Endothelial cell of umbilical vein (primary cell): Measurements from ENCODE around the gene ARSK. TPM values are rescaled to one million over a fixed set of nuclear protein-coding genes. Genes with fewer than 3 reads are reported as not detected.

Experiments used
- BruUV-seq: library from RNA; stranded (reverse); fragments of 400-500 nt; replicated peaks from 2 replicates; lab custom pipeline; 2021; lab: Mats Ljungman, UMichigan
- CTCF ChIA-PET: fragments of 300-600, 350-600 bp; sonication (Branson Sonifier 250); formaldehyde crosslinking; loops from one replicate; lab custom pipeline; 2021; ENCODE audit warnings: antibody characterized with exemption, inconsistent platforms; lab: Charles Lee
- POLR2A ChIA-PET: fragments of 300-600, 350-600 bp; sonication (Branson Sonifier 250); formaldehyde crosslinking; loops from one replicate; lab custom pipeline; 2021; ENCODE audit warnings: antibody characterized with exemption, inconsistent platforms; lab: Charles Lee
- DNase-seq: peaks from one replicate; pipeline ENCODE4 v3.0.0-alpha.2; 2011; ENCODE audit warnings: low read depth, low spot score
- FAIRE-seq: peaks from 2 replicates; lab custom pipeline; 2011; peaks lifted over from hg19 to GRCh38; lab: Jason Lieb, UNC
- H2AFZ ChIP-seq: 2 replicates; pipeline ENCODE4 v1.6.0; 2012; ENCODE audit warnings: low read depth, low read length, control low read depth, inconsistent platforms
- H3K27ac ChIP-seq: 2 replicates; pipeline ENCODE4 v1.5.1; 2011; ENCODE audit warnings: low read depth, mild to moderate bottlenecking, control low read depth, low read length, moderate library complexity; ENCODE audit not compliant: insufficient read depth
- H3K27me3 ChIP-seq, 2 experiments: 2 replicates each; pipeline versions ENCODE4 v1.6.0 to v1.6.1; 2011; ENCODE audit warnings: low read length in 2 of 2, mixed read lengths in 1 of 2; ENCODE audit not compliant: control insufficient read depth in 2 of 2, insufficient read depth in 2 of 2
- H3K36me3 ChIP-seq, 2 experiments: 2 replicates in 1 of 2; 3 replicates in 1 of 2; pipeline ENCODE4 v1.5.1; 2011; ENCODE audit warnings: low read length in 2 of 2, mild to moderate bottlenecking in 1 of 2, moderate library complexity in 1 of 2; ENCODE audit not compliant: control insufficient read depth in 2 of 2, insufficient read depth in 2 of 2; ENCODE audit errors: extremely low read depth in 1 of 2
- H3K4me1 ChIP-seq: 3 replicates; pipeline ENCODE4 v1.5.1; 2011; ENCODE audit warnings: mild to moderate bottlenecking, low read length; ENCODE audit not compliant: control insufficient read depth, insufficient read depth; ENCODE audit errors: extremely low read depth
- H3K4me2 ChIP-seq: 2 replicates; pipeline ENCODE4 v1.6.1; 2011; ENCODE audit warnings: low read length, control low read depth, mixed read lengths; ENCODE audit not compliant: insufficient read depth
- H3K4me3 ChIP-seq, 3 experiments: fragments of 200-600 bp in 1 of 3; sonication (generic), shearing (Covaris generic) in 1 of 3; replicated peaks in 1 of 3; 2 replicates each; pipeline ENCODE4 v1.5.1; 2011 to 2016; ENCODE audit warnings: control low read depth in 3 of 3, low read length in 3 of 3, mild to moderate bottlenecking in 2 of 3, inconsistent platforms in 1 of 3, low read depth in 1 of 3, moderate library complexity in 1 of 3; ENCODE audit not compliant: insufficient read depth in 1 of 3
- H3K79me2 ChIP-seq: 2 replicates; pipeline ENCODE4 v1.6.0; 2012; ENCODE audit warnings: low read length, inconsistent platforms; ENCODE audit not compliant: control insufficient read depth, insufficient read depth
- H3K9ac ChIP-seq: replicated peaks from 2 replicates; pipeline ENCODE3; 2011; ENCODE audit warnings: low read length, control low read depth; ENCODE audit not compliant: insufficient read depth; ENCODE audit errors: extremely low read depth
- H3K9me1 ChIP-seq: replicated peaks from 3 replicates; pipeline ENCODE4 v1.6.0; 2011; ENCODE audit warnings: mild to moderate bottlenecking, low read length; ENCODE audit not compliant: control insufficient read depth, insufficient read depth; ENCODE audit errors: extremely low read depth
- H3K9me3 ChIP-seq: replicated peaks from 2 replicates; pipeline ENCODE4 v1.5.1; 2012; ENCODE audit warnings: low read length, inconsistent platforms; ENCODE audit not compliant: control insufficient read depth, insufficient read depth
- H4K20me1 ChIP-seq: replicated peaks from 2 replicates; pipeline ENCODE3; 2011; ENCODE audit warnings: mild to moderate bottlenecking, low read length; ENCODE audit not compliant: control insufficient read depth, insufficient read depth; ENCODE audit errors: extremely low read depth
- EZH2 ChIP-seq: IDR thresholded peaks from 2 replicates; pipeline ENCODE4 v1.6.1; 2012; ENCODE audit warnings: borderline replicate concordance, low read depth, mild to moderate bottlenecking, moderate library complexity, low read length, inconsistent platforms; ENCODE audit not compliant: severe bottlenecking
- FOS ChIP-seq: IDR thresholded peaks from 2 replicates; pipeline ENCODE4 v1.6.1; 2011; ENCODE audit warnings: mild to moderate bottlenecking, low read length, moderate library complexity, borderline replicate concordance; ENCODE audit not compliant: insufficient read depth
- GATA2 ChIP-seq: IDR thresholded peaks from 2 replicates; pipeline ENCODE4 v1.7.0; 2011; ENCODE audit warnings: low read depth, mild to moderate bottlenecking, moderate library complexity, mixed read lengths, low read length; ENCODE audit not compliant: insufficient read length, insufficient read depth
- MYC ChIP-seq: IDR thresholded peaks from one replicate; pipeline ENCODE4 v1.6.1; 2011; ENCODE audit warnings: mild to moderate bottlenecking, low read depth, low read length
- POLR2A ChIP-seq: IDR thresholded peaks from 2 replicates; pipeline ENCODE4 v1.6.1; 2012; ENCODE audit warnings: low read depth, mild to moderate bottlenecking, control low read depth, low read length
- POLR2AphosphoS5 ChIP-seq: IDR thresholded peaks from 2 replicates; pipeline ENCODE4 v1.6.1; 2012; ENCODE audit warnings: low read depth, mild to moderate bottlenecking, control low read depth, low read length, moderate library complexity; ENCODE audit not compliant: insufficient read depth
- dilution Hi-C: fragments of 300-500 bp; cut with MboI; formaldehyde crosslinking; loops from one replicate; pipeline ENCODE4 v1.15.0; 2019; ENCODE audit warnings: low sequenced_read_pairs; ENCODE audit not compliant: extremely low pct_ligation_motif_present
- intact Hi-C: fragments of 100-400 bp; cut with micrococcal nuclease; formaldehyde crosslinking; loops from one replicate; pipeline ENCODE4 v1.10.0; 2022
- polyA plus RNA-seq, 4 experiments: library from polyadenylated mRNA; depleted of rRNA in 3 of 4; stranded (reverse) in 3 of 4; unstranded in 1 of 4; fragments of >200 nt; gene quantifications; 2 replicates each; pipeline versions ENCODE4 v1.2.1 to v1.2.3, GENCODE V29; 2011 to 2012; ENCODE audit warnings: missing spikeins in 1 of 4
- total RNA-seq: library from RNA; stranded (reverse); gene quantifications from 2 replicates; pipeline ENCODE4 v1.2.3, GENCODE V29; 2021
- TF ChIP-seq, protein P1 (sequence below): IDR thresholded peaks from 2 replicates; pipeline ENCODE4 v1.6.1; 2011; ENCODE audit not compliant: insufficient read depth, insufficient read length

Gene ARSK
- total and polyA plus RNA-seq, 2 donors (not counting 3 experiments of a cell fraction or from before 2014, with no cell fraction given), result 3.7 to 4.9 TPM

DNA sequence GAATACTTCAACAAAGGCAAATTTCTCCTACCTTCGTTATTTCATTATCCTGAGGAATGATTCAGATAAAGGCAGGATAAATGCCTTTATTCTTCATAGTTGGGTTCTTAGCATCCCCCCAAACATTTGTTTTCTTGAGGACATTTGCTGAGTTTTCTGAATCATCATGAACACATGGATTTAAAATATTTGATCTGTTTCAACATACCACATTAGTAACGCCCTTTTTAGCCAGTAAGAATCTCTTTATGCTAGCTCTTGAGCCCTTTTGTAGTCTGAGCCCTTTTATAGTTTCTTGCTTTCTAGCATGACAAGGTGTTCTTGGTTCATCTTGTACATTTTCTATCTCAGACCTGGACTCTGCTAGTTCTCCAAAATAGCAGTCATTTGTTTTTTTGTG lies 28.0 kb upstream of the ARSK start:
- Histone ChIP-seq H3K4me3 (no peak overlapping the region), H3K36me3 (peaks cover 14 to 25% of the 10 kb centered on the region in 2 experiments), H3K9me1 (no peaks in the 10 kb centered on the region), H3K79me2 (peaks cover 1% of the 10 kb centered on the region), H3K4me2 (no peak overlapping the region), H3K27me3 (no peaks in the 10 kb centered on the region), H3K27ac (no peak overlapping the region), H3K9ac (no peak overlapping the region), H3K4me1 (no peaks in the 10 kb centered on the region), H2AFZ (no peak overlapping the region), H3K9me3 (no peaks in the 10 kb centered on the region), H4K20me1 (no peaks in the 10 kb centered on the region)
- TF ChIP-seq, protein P1, sequence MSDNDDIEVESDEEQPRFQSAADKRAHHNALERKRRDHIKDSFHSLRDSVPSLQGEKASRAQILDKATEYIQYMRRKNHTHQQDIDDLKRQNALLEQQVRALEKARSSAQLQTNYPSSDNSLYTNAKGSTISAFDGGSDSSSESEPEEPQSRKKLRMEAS, result no peak
- TF ChIP-seq EZH2 (no peak), POLR2A (no peak), FOS (no peak)
- ChIA-PET POLR2A (no interaction called here), CTCF (no interaction called here)
- FAIRE-seq, result no peak
- intact Hi-C loops (no loop called here), dilution Hi-C loops (no loop called here)
- no TSS peak for BruUV-seq
- no peak for DNase-seq

GRCh38 chr5:95528565-95528964 lies 26.3 kb upstream of the ARSK start:
- H3K4me2 ChIP-seq, result no peak overlapping the region
- H3K27me3 ChIP-seq, result no peaks in the 10 kb centered on the region
- ChIA-PET POLR2A (no interaction called here), CTCF (interaction anchor here (1.1 kb wide), 1 partner anchor 13 kb away, joined by 3 read pairs; no protein-coding TSS in a partner anchor)
- H4K20me1 ChIP-seq, result no peaks in the 10 kb centered on the region
- H3K79me2 ChIP-seq, result peaks cover 3% of the 10 kb centered on the region
- FAIRE-seq (no peak), DNase-seq (no peak)
- dilution Hi-C loops, result no loop called here
- H3K36me3 ChIP-seq, result peaks cover 12 to 25% of the 10 kb centered on the region in 2 experiments
- no peak overlapping the region for H3K4me3 ChIP-seq
- no peak overlapping the region for H3K27ac ChIP-seq
- H3K9ac ChIP-seq, result no peak overlapping the region
- no peak for TF ChIP-seq POLR2AphosphoS5
- no peak for TF ChIP-seq GATA2
- TF ChIP-seq, protein P1, result no peak
- TF ChIP-seq MYC, result no peak
- no peak for TF ChIP-seq EZH2
- H3K9me1 ChIP-seq, result no peaks in the 10 kb centered on the region
- no peak overlapping the region for H2AFZ ChIP-seq
- BruUV-seq, result no TSS peak
- no peaks in the 10 kb centered on the region for H3K9me3 ChIP-seq
- intact Hi-C loops, result no loop called here
- H3K4me1 ChIP-seq, result no peaks in the 10 kb centered on the region
